Measurements from ENCODE around the gene CNR1.
"Not testable (repeated sequence)": the region's sequence is repeated elsewhere in the genome, so short reads cannot be mapped to it uniquely, and the experiment has no call there.

The CNR1 gene

GRCh38 chr6:88165844-88166492 is at the start of gene CNR1:
TSS of gene CNR1 (minus strand) at chr6:88166347. CDS start at chr6:88145274, 21,073 bp downstream.
- DNase-seq: no peak

- no peak for DNase-seq
Measured at GRCh38 chr6:88211446-88211845, 45.3 kb upstream of the CNR1 start.

GRCh38 chr6:88209301-88209700 is 43.2 kb upstream of the CNR1 start:
- DNase-seq: no peak

GRCh38 chr6:88208726-88209125 is 42.6 kb upstream of the CNR1 start:
- no peak for DNase-seq

GRCh38 chr6:88201734-88202133 is 35.6 kb upstream of the CNR1 start:
- not testable (repeated sequence) for DNase-seq

- no peak for DNase-seq
Measured at GRCh38 chr6:88184921-88185320, 18.8 kb upstream of the CNR1 start.

GRCh38 chr6:88183471-88183870 is 17.3 kb upstream of the CNR1 start:
- DNase-seq: peak; percentile 31

GRCh38 chr6:88179692-88180091 is 13.5 kb upstream of the CNR1 start:
- DNase-seq: no peak

- DNase-seq: no peak
Measured at GRCh38 chr6:88177961-88178464, 11.9 kb upstream of the CNR1 start.

GRCh38 chr6:88174906-88175305 is 8.8 kb upstream of the CNR1 start:
- no peak for DNase-seq

- DNase-seq: no peak
Measured at GRCh38 chr6:88171312-88171711, 5.2 kb upstream of the CNR1 start.

- no peak for DNase-seq
Measured at GRCh38 chr6:88168362-88168761, 2.2 kb upstream of the CNR1 start.

GRCh38 chr6:88167352-88167937 is 1.3 kb upstream of the CNR1 start:
- no peak for DNase-seq

- no peak for DNase-seq
Measured at GRCh38 chr6:88166493-88167351, 575 bp upstream of the CNR1 start.

GRCh38 chr6:88165087-88165843 is 882 bp downstream of the CNR1 start:
- DNase-seq: no peak

- no peak for DNase-seq
Measured at GRCh38 chr6:88164061-88164460, 2.1 kb downstream of the CNR1 start.

GRCh38 chr6:88163616-88164015 is 2.5 kb downstream of the CNR1 start:
- DNase-seq: no peak

- DNase-seq: no peak
Measured at GRCh38 chr6:88161940-88162339, 4.2 kb downstream of the CNR1 start.

- no peak for DNase-seq
Measured at GRCh38 chr6:88157106-88157505, 9.0 kb downstream of the CNR1 start.

- no peak for DNase-seq
Measured at GRCh38 chr6:88145298-88145963, 20.7 kb downstream of the CNR1 start.

- no peak for DNase-seq
Measured at GRCh38 chr6:88144637-88145297, 21.4 kb downstream of the CNR1 start.

Data from NCI-H187 treated with DMSO at 0.1 percent for 48 hours (cell line).